Activated CD4-positive, alpha-beta T cell treated with anti-CD3 and anti-CD28 coated beads, Interleukin-2, amount 10 ng/mL, durations not matched to agents 7 days and 5 days (primary cell): ENCODE data around the gene TESK2. TPM values are rescaled to one million over a fixed set of nuclear protein-coding genes. Genes with fewer than 3 reads are reported as not detected.
A peak's percentile ranks its signal among the peaks of the same experiment; 100 is the strongest.
"Not testable (repeated sequence)": the region's sequence is repeated elsewhere in the genome, so short reads cannot be mapped to it uniquely, and the experiment has no call there.

Experiments
- CTCF ChIA-PET: fragments of 350-600 bp; sonication (Branson Sonifier 250); formaldehyde crosslinking; loops from one replicate; lab custom pipeline; 2021; ENCODE audit warnings: antibody characterized with exemption; lab: Charles Lee
- POLR2A ChIA-PET: fragments of 350-600 bp; sonication (Branson Sonifier 250); formaldehyde crosslinking; loops from one replicate; lab custom pipeline; 2021; ENCODE audit warnings: antibody characterized with exemption; lab: Charles Lee
- DNase-seq: peaks from one replicate; pipeline ENCODE4 v3.0.0-alpha.2; 2020
- H3K27ac Mint-ChIP-seq: one replicate; pipeline ENCODE4 v1.8.0; 2021; ENCODE audit warnings: mild to moderate bottlenecking, moderate library complexity, mixed read lengths
- H3K27me3 Mint-ChIP-seq: one replicate; pipeline ENCODE4 v1.8.0; 2021; ENCODE audit warnings: mixed read lengths
- H3K36me3 Mint-ChIP-seq: one replicate; pipeline ENCODE4 v1.8.0; 2021; ENCODE audit warnings: low read depth, mixed read lengths
- H3K4me1 Mint-ChIP-seq: one replicate; pipeline ENCODE4 v1.8.0; 2021; ENCODE audit warnings: mixed read lengths
- H3K4me3 Mint-ChIP-seq: one replicate; pipeline ENCODE4 v1.8.0; 2021; ENCODE audit warnings: mild to moderate bottlenecking, moderate library complexity, mixed read lengths
- H3K9me3 Mint-ChIP-seq: one replicate; pipeline ENCODE4 v1.8.0; 2021; ENCODE audit warnings: mixed read lengths
- total RNA-seq, 2 experiments: library from RNA; stranded (reverse); gene quantifications; one replicate each; pipeline ENCODE4 v1.2.3, GENCODE V29; 2021

TESK2 gene
- total RNA-seq, 2 experiments from 2014 or later = 2.6 to 3.5 TPM

DNA sequence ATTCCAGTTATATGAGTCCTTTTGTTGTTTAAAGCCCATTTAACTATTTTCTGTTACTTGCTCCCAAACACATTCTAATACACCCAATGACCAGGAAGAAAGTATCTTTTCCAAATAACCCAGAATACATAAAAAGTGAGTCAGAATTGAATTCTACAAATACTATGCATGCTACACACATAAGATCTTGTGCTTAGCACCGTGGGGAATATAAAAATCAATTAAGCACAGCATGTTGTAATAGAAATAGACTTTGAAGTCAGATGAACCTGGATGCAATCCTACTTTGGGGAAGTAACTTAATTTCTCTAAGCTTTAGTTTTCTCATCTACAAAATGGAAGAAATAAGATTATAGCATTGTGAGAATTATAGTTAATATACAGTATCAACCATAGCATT, 110.2 kb downstream of the TESK2 start:
- no peaks in the 10 kb centered on the region for H3K36me3 Mint-ChIP-seq

DNA sequence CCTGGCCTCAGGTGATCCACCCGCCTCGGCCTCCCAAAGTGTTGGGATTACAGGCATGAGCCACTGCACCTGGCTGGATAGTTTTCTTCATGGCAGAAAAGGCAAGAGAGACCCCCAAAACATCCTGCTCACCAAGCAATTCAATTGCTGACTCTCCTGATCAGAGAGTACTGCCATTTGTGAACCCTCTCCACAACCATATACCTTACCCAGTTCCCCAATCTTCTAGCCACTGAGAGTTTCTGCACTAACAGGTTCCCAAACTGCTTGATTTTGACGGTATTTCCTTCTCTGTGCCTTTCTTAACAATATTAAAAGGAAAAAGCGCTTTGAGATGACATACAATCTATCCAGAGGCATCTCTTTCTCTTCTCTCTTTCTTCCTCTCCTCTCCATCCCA, 110.8 kb downstream of the TESK2 start:
- ChIA-PET POLR2A (no interaction called here), CTCF (interaction anchor here (1.3 kb wide), 1 partner anchor 24 kb away, joined by 4 read pairs; no protein-coding TSS in a partner anchor)
- no peak for DNase-seq
- Mint-ChIP-seq H3K27me3 (no peaks in the 10 kb centered on the region), H3K36me3 (no peaks in the 10 kb centered on the region), H3K27ac (no peak overlapping the region), H3K9me3 (no peaks in the 10 kb centered on the region), H3K4me1 (no peaks in the 10 kb centered on the region), H3K4me3 (no peak overlapping the region)

More for the DNA sequence above, 110.2 kb downstream of the TESK2 start:
- H3K27ac Mint-ChIP-seq = no peak overlapping the region
- H3K9me3 Mint-ChIP-seq = no peaks in the 10 kb centered on the region
- ChIA-PET CTCF (interaction anchor here (1.3 kb wide), 1 partner anchor 25 kb away, joined by 4 read pairs; no protein-coding TSS in a partner anchor), POLR2A (no interaction called here)
- no peak overlapping the region for H3K4me3 Mint-ChIP-seq
- DNase-seq = no peak
- H3K4me1 Mint-ChIP-seq = no peaks in the 10 kb centered on the region
- H3K27me3 Mint-ChIP-seq = no peaks in the 10 kb centered on the region

- ChIA-PET CTCF (interaction anchor here (1.3 kb wide), 1 partner anchor 23 kb away, joined by 4 read pairs; no protein-coding TSS in a partner anchor), POLR2A (no interaction called here)
- Mint-ChIP-seq H3K9me3 (no peaks in the 10 kb centered on the region), H3K4me3 (no peak overlapping the region), H3K36me3 (no peaks in the 10 kb centered on the region), H3K4me1 (peaks cover 3% of the 10 kb centered on the region), H3K27ac (no peak overlapping the region), H3K27me3 (no peaks in the 10 kb centered on the region)
- DNase-seq = no peak
These were observed 111.4 kb downstream of the TESK2 start for GRCh38 chr1:45379524-45379923.

GRCh38 chr1:45378184-45378583, 112.8 kb downstream of the TESK2 start:
- H3K36me3 Mint-ChIP-seq = no peaks in the 10 kb centered on the region
- POLR2A ChIA-PET = no interaction called here
- H3K4me1 Mint-ChIP-seq = peaks cover 8% of the 10 kb centered on the region

DNA sequence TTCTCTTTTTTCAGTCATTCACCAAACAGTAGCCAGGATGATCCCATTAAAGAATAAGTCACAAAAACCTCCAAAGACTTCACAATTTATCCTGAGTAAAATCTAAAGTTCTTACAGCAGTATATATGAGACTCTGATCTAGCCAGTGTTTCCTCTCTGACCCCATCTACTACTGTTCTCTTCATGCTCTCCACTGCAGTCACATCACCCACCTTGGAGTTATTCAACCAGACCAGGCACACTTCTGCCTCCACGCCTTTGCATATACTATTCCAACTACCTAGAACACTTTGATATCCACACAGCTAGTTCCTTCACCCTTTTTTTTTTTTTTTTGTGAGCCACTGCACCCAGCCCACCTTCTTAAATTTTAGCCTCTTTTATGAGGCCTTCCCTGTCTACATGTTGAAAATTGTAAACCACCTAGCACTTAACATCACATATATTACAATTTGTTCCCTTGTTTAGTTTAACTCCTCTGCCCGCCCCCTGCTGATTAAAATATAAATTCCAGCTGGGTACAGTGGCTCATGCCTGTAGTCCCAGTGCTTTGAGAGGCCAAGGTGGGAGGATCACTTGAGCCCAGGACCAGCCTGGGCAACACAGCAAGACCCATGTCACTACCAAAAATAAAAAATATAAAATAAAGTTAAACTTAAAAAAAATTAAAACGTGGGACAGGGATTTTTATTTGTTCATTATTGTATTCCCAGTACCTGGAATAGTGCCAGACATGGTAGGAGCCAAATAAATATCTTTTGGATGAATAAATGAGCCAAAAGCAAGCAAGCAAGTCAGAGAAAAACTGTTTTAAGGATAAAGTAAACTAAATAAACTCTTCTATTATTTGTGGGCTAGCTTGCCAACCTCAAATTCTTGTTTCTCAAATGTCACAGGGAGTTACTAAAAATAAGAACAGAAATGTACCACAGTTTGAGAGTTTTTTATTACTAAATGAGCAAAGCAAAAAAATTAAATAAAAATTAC, 115.6 kb downstream of the TESK2 start:
- Mint-ChIP-seq H3K4me3 (no peak overlapping the region), H3K36me3 (no peaks in the 10 kb centered on the region), H3K27me3 (no peaks in the 10 kb centered on the region), H3K9me3 (no peaks in the 10 kb centered on the region), H3K27ac (no peak overlapping the region), H3K4me1 (peaks cover 15% of the 10 kb centered on the region)
- CTCF ChIA-PET = no interaction called here
- no peak for DNase-seq
- POLR2A ChIA-PET = no interaction called here

More at GRCh38 chr1:45378184-45378583, 112.8 kb downstream of the TESK2 start:
- Mint-ChIP-seq H3K27ac (no peak overlapping the region), H3K27me3 (no peaks in the 10 kb centered on the region), H3K4me3 (no peak overlapping the region), H3K9me3 (no peaks in the 10 kb centered on the region)
- DNase-seq = no peak
- CTCF ChIA-PET = no interaction called here

- ChIA-PET CTCF (interaction anchor here (0.8 to 1.6 kb wide), 2 partner anchors 11 to 17 kb away, joined by 3 to 4 read pairs; no protein-coding TSS in a partner anchor), POLR2A (no interaction called here)
- no peaks in the 10 kb centered on the region for H3K27me3 Mint-ChIP-seq
- no peaks in the 10 kb centered on the region for H3K9me3 Mint-ChIP-seq
- DNase-seq = no peak
- H3K27ac Mint-ChIP-seq = no peak overlapping the region
- H3K4me1 Mint-ChIP-seq = peaks cover 15% of the 10 kb centered on the region
- no peaks in the 10 kb centered on the region for H3K36me3 Mint-ChIP-seq
- H3K4me3 Mint-ChIP-seq = no peak overlapping the region
These were observed 117.4 kb downstream of the TESK2 start for GRCh38 chr1:45373573-45373972.

DNA sequence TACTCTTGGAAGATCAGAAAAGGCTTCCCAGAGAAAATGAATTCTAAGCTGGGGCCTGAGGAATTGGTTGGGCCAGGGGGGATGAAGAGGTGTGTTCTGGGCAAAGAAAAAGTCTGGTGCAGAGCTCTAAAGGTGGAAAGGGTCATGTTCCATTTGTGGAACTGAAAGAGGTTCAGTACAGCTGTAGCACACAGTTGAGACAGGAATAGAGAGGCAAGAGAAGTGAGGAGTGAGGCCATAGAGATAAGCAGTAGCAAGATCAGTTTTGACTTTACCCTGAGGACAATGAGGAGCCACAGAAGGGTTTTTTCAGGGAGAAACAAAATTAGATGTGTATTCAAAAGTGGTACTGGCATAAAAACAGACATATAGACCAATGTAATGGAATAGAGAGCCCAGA, 120.4 kb downstream of the TESK2 start:
- no peak overlapping the region for H3K4me3 Mint-ChIP-seq
- no peaks in the 10 kb centered on the region for H3K9me3 Mint-ChIP-seq
- DNase-seq = no peak
- H3K4me1 Mint-ChIP-seq = peaks cover 15% of the 10 kb centered on the region
- POLR2A ChIA-PET = no interaction called here
- CTCF ChIA-PET = interaction anchor here (0.6 to 1.0 kb wide), 3 partner anchors 18 to 67 kb away, joined by 3 to 4 read pairs (median 3); no protein-coding TSS in a partner anchor
- no peaks in the 10 kb centered on the region for H3K36me3 Mint-ChIP-seq
- no peaks in the 10 kb centered on the region for H3K27me3 Mint-ChIP-seq
- H3K27ac Mint-ChIP-seq = no peak overlapping the region

DNA sequence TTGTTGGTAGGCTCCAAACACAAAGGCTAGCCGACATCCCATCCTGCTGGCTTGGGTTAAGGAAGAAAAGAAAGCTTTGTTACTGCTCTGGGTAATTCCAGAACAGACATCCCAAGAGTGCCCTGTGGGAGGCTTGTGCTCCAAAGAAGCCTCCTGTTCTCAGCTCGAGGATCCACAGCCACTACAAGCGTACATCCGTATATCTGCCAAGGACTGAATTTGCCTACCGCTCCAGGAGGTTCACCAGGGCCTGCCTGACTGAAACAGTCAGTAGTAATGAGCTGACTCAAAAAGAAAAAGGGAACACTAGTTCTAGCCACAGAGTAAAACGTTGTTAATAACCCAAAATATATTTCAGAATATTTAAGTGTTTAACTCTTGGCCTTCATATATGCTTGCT, 125.9 kb downstream of the TESK2 start:
- POLR2A ChIA-PET = no interaction called here
- no peak overlapping the region for H3K4me3 Mint-ChIP-seq

DNA sequence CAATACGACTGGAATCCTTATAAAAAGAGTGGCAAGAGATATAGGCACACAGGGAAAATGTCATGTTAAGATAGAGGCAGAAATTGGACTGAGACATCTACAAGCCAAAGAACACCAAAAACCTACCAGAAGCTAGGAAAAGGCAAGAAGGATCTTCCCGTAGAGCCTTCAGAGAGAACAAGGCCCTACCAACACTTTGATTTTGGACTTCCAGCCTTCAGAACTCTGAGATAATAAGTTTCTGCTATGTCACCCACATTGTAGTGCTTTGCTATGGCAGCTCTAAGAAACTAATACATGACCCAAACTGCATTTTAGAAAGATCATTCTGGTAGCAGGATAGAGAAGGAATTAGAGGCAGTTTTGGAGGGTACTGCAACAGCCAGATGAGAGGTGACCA, 126.7 kb downstream of the TESK2 start:
- POLR2A ChIA-PET = no interaction called here

More for the DNA sequence above, 125.9 kb downstream of the TESK2 start:
- Mint-ChIP-seq H3K9me3 (no peaks in the 10 kb centered on the region), H3K36me3 (no peaks in the 10 kb centered on the region), H3K4me1 (peaks cover 3% of the 10 kb centered on the region), H3K27me3 (no peaks in the 10 kb centered on the region), H3K27ac (no peak overlapping the region)
- CTCF ChIA-PET = interaction anchor here (1.2 to 1.6 kb wide), 2 partner anchors 128 to 351 kb away, joined by 3 read pairs; no protein-coding TSS in a partner anchor
- no peak for DNase-seq

GRCh38 chr1:45360981-45361380, 130.0 kb downstream of the TESK2 start:
- H3K27ac Mint-ChIP-seq, H3K4me3 Mint-ChIP-seq, POLR2A ChIA-PET, H3K36me3 Mint-ChIP-seq, H3K4me1 Mint-ChIP-seq, DNase-seq, H3K9me3 Mint-ChIP-seq, H3K27me3 Mint-ChIP-seq: not testable (repeated sequence)
- CTCF ChIA-PET = interaction anchor here (1.3 to 4.1 kb wide), 3 partner anchors 8 to 132 kb away, joined by 3 to 19 read pairs (median 13); no protein-coding TSS in a partner anchor

More for the DNA sequence above, 126.7 kb downstream of the TESK2 start:
- no peak overlapping the region for H3K4me3 Mint-ChIP-seq
- no peak overlapping the region for H3K27ac Mint-ChIP-seq
- no peaks in the 10 kb centered on the region for H3K36me3 Mint-ChIP-seq
- no peaks in the 10 kb centered on the region for H3K9me3 Mint-ChIP-seq
- DNase-seq = no peak
- CTCF ChIA-PET = interaction anchor here (1.6 kb wide), 1 partner anchor 350 kb away, joined by 3 read pairs; no protein-coding TSS in a partner anchor
- no peaks in the 10 kb centered on the region for H3K27me3 Mint-ChIP-seq
- peaks cover 6% of the 10 kb centered on the region for H3K4me1 Mint-ChIP-seq

GRCh38 chr1:45359882-45360513, 131.0 kb downstream of the TESK2 start:
- DNase-seq = peak; percentile 66
- Mint-ChIP-seq H3K36me3 (no peaks in the 10 kb centered on the region), H3K4me1 (peaks cover 6% of the 10 kb centered on the region), H3K27me3 (no peaks in the 10 kb centered on the region), H3K9me3 (no peaks in the 10 kb centered on the region), H3K27ac (no peak overlapping the region), H3K4me3 (no peak overlapping the region)
- ChIA-PET POLR2A (no interaction called here), CTCF (interaction anchor here (0.7 to 4.1 kb wide), 8 partner anchors 9 to 139 kb away, joined by 3 to 19 read pairs (median 6); partner anchors contain the start of genes CCDC163, MMACHC and TESK2)

DNA sequence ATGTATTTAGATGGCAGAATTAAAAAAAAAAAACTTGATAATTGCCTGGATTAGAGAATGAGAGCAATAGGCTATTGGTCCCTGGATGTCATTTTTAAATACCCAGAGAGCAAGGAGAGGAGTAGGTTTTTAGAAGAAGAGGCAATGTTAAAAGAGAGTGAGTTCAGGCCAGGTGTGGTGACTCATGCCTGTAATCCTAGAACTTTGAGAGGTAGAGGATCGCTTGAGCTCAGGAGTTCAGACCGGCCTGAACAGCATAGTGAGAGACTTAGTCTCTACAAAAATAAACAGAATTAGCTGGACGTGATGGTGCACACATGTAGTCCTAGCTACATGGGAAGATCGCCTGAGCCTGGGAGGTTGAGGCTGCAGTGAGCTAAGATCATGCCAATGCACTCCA, 134.8 kb downstream of the TESK2 start:
- H3K4me3 Mint-ChIP-seq = no peak overlapping the region
- H3K4me1 Mint-ChIP-seq = peaks cover 6% of the 10 kb centered on the region
- POLR2A ChIA-PET = no interaction called here
- CTCF ChIA-PET = interaction anchor here (0.6 to 1.6 kb wide), 8 partner anchors 8 to 572 kb away, joined by 3 to 9 read pairs (median 4); no protein-coding TSS in a partner anchor
- H3K36me3 Mint-ChIP-seq = no peaks in the 10 kb centered on the region
- no peak for DNase-seq
- H3K27me3 Mint-ChIP-seq = no peaks in the 10 kb centered on the region
- H3K27ac Mint-ChIP-seq = no peak overlapping the region
- no peaks in the 10 kb centered on the region for H3K9me3 Mint-ChIP-seq
